Activated T-cell treated with anti-CD3 and anti-CD28 coated beads for 24 hours (primary cell): ENCODE data around the gene FBN1.

Experiments
- DNase-seq: peaks from one replicate; pipeline ENCODE4 v3.0.0-alpha.2; 2020; ENCODE audit warnings: low read depth

FBN1 gene

DNA sequence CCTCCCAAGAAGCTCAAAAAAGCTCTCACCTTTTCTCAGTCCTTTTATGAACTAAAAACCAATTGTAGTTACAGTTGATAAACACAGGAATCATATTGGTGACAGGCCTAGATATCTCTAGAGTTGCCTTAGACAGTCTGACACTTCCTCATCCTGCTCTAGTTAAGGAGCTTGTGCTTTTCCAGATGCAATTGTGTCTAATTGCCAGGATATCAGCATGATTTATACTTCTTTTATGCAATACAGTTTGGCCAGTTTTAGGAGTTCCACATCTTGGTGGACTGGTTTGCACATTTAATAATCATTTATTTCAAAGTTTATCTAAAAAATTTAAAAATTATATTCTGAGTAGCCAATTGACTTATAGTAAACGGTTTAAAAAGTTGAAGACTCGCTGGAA is 218.6 kb downstream of the FBN1 start:
- no peak for DNase-seq

DNA sequence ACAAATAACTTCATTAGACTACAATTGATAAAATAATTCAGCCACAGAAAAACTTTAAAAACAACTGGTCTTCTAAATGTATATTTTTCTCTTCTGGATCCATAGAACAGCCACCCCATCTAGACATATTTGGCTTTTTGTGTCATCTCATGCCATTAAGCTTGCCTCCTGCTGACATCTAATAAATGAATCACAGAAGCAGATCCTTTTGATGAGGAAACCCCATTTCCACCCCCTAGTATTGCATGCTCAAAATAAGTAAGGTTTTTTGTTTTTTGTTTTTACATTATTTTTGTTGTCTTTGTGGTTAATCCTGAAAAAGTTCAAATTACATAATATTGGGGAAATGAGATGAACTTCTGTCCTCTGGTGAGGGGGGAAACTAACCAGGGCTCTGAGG is 219.5 kb downstream of the FBN1 start:
- DNase-seq = no peak

DNA sequence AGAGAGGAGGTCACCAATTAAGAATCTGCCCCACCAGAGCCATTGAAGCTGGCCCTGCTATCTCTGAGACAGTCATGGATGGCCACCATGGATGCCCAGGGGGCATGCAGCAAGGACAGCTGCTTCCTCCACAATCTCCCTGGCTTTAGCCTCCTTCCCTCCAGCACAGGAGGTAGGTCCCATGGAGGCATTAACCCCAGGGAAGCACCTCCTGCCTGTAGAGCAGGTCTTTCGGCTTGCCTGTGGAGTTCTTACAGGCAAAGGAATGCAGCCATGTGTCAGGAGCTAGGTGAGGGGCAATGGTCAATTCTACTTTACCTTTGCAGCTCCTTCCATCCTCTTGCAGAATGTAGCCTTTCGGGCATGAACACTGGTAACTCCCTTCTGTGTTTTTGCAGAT is 220.5 kb downstream of the FBN1 start:
- DNase-seq = no peak

DNA sequence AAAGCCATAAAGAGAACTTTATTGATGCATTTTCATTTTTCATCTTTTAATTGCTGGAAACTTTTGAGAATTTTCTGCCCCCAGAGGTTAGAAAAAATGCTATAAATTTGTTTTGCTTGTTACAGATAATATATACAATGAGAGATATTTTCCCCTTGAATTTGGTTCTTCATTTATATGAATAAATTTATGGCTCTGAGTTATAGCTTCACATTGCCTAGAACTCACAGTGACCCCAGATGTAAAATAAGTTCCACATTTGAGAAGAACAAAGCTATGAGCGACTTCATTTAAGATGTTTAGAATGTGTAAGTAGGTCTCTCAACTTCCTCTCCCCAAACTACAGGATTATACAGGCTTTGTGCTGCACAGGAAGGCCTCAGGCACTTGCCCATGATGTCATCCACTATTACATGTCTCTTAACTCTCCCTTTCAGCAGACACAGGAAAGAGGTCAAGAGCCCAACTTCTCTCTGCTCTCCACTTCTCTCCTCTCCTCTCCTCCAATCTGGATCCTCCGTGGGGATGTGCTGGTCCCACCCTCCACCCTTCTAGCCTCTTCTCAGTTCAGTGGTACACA is 221.5 kb downstream of the FBN1 start:
- DNase-seq = no peak

DNA sequence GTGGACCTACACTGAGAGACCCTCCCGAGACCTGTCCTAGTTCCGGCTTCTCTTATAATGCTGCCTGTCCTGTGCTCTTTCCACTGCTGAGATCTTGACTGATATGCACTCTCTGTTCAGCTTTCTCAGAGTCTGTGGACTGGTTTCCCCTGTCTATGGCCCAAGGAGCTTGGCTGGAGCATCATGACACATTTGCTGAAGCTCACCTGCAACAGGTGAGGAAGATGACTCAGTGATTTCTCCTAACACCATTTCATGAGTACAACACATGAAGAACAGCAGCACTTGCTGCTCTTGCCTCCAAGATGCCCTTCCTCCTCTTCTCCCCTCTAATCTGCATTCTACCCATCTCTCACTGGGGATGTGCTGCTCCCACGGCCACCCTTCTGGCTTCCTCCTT is 222.2 kb downstream of the FBN1 start:
- DNase-seq = no peak

DNA sequence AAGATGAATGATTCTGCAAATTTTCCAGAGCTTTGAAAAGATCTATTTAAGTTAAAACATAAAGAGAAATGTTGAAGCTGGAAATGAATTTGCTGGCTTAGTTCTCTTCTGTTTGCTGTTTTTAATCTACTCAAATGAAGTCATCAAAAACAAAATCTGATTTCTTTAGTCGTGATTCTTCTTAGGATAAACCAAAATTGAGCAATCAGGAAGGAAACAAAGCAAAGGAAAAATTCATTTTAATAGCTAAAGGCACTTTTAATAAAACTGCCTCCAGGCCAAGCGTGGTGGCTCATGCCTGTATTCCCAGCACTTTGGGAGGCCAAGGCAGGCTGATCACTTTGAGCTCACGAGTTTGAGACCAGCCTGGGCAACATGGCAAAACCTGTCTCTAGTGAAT is 223.1 kb downstream of the FBN1 start:
- no peak for DNase-seq

DNA sequence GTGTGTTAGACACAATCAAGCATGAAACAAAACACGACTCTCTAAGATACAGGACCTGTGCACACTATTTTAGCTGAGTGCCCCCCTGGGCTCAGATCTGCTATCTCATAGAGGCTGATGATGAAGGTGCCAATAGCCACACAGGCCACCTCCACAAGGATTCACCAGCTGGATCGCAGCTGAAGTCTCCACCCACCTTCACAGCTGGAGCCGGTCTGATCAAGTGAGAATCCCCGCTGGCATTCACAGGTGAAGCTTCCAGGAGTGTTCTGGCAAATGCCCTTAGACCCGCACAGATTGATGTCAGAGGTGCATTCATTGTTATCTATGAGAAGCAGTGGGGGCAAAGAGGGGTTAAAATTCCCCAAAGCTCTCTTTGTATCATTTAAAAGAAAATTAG is 224.1 kb downstream of the FBN1 start:
- no peak for DNase-seq

DNA sequence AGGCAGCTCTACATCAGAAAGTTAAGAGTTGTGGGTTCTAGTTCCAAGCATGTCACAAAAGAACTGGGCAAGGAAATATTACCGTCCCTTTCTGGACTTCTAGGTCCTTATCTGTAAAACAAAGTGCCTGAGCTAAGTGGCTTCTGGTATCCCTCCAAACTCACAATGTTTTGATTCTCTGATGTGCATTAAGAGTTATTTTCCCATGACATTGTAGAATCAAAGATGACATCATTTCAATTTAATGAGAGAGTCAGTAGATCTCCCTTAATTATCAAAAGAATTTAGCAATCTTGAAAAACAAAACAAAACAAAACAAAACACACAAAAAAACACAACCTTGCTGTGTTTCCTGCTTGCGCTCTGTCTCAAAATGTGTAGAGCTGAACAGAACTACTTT is 225.6 kb downstream of the FBN1 start:
- no peak for DNase-seq

DNA sequence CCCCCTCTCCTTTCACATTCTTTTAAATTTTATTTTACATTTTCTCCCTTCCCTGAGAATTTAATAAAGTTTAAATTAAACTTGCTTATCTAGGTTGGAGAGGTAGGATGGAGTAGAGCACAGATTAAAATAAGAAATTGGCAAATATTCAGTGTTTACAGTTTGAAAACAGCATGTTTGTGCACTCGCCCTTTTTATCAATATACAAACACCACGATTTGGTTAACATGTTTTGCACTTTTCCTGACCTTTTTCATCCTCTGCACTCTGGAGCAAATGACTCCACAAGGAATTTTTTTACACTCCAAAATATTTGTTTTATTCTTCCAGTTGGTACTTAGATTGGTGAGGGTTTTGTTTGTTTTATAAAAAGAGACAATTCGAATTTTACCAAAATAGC is 227.2 kb downstream of the FBN1 start:
- no peak for DNase-seq

DNA sequence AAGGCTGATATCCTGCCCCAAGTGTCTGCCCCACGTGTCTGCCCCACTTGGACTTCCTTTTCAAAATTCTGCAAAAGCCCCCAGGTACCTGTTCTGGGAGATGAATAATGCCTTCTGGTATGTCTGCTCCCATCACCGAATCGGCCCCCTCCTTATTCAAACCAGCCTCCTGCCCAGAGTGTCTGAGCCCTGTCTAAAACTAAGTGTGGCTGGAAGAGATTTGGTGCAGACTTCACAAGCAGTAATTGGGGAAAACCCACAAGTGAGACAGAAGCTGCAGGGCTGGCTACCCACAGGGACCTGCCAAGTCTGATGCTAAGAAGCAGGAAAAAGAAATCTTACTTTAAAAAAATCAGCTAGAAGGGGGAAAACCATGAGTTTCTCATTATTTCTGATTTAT is 229.2 kb downstream of the FBN1 start:
- no peak for DNase-seq

DNA sequence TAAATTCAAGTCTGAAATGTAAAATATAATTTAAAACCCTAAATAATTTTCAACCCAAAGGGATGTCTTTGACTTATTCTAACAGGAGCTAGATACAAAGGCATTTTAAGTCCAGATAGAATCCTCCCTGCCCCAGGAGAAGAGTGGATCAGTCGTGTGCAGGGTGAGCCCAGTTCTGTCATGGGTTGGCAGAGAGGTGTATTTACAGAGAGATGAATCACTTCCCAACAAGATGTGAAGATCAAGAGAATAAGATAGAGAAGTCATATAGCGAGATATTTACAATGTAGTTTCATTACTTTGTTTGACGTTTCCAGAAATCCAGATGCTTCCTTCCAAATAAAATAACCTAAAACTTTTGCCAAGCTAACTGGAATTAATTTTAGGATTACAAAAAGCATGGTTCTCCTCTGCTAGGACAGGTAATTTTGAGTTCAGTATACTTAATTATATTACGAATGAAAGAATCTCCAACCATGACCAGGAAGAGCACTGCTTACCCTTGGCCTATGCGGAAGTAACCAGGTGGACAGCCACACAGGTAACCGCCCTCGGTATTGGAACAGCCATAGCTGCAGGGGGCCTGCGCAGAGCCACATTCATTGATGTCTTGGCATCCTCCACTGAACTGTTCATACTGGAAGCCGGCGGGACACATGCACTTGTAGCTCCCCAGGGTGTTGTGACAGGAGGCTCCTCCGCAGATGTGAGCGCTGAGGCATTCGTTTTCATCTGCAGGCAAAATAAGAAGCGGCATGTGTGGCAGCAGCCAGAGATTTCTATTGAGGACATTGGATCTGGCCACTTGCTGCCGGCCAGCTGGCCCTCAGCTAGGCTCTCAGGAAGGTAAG is 230.2 kb downstream of the FBN1 start:
- DNase-seq = no peak

DNA sequence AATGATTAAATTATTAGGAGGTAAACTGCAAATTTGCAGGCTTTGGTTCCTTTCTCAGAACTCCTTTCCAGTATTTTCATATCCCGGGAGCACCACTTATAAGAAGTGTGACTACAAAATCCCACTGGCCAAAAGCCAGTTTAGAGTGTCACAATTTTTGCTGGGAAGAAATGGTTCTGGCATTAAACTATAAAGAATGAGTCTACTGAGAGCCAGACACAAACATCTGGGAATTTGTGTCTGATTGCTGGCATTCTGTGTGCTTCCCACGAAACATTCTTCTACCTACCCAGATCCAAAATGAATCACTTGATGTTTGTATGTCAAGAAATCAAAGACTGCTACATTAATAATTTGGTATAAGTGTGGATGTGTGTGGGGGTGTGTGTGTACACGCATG is 231.5 kb downstream of the FBN1 start:
- no peak for DNase-seq

DNA sequence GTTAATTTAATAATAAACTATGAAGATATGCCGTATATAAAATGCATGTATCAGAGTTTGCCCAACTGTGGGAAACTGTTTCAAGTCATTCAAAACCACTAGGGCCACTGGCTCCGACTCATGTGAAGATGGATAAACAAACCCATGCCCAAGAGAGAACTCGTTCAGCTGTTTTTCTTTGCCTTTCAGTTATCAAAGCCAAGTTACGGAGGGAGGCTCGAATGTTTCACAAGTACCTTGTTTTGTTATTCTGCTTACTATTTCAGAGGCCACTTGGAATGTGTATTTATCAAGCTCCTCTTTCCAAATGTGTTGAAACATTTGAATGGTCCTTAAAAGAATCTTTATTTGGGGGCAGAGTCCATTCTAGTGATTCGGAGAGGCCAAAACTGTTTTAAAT is 232.2 kb downstream of the FBN1 start:
- no peak for DNase-seq

DNA sequence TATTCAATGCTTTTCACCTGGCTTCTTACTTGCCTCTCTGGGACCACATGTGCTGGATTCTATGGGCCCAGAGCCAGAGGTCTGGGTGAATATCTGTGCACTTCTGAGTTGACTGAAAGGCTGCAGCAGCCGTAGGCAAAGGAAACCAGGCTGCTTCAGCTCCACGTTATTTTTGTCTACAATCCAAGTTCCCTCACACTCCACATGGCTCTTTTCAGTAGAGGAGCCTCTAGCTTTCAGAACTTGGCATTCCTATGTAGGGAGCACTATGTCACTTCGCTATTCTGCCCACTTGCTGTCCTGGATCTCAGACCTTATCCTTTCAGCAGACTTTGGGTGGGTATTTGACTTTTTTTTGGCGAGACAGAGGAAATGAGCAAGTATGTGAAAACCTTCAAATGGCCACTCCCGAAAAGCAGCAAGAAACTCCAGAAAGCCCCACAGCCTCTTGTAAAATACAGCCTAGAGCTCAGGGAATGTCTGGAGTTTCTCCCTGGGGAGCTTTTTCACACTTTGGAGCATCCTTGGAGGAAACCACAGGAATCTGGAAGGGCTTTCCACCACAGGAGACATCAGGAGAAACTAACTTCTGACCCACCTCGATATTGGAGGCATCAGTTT is 233.4 kb downstream of the FBN1 start:
- no peak for DNase-seq

DNA sequence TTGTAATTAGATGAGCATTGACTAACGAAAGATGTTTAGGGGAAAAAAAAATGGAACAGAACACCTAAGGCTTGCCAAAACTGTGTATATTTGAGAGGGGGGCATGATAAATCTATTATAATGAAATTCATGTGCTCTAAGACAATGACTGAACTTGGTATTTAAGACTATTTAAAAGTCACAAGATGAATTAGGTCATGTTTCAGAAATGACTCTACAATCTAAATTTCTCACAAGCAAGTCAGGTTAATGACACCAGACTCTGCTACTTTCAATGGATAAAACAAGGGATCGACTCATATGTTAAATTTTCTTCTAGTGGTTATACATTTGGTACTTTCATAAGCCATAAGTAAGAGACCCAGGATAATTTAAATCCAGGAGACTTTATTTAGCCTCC is 235.9 kb downstream of the FBN1 start:
- no peak for DNase-seq

DNA sequence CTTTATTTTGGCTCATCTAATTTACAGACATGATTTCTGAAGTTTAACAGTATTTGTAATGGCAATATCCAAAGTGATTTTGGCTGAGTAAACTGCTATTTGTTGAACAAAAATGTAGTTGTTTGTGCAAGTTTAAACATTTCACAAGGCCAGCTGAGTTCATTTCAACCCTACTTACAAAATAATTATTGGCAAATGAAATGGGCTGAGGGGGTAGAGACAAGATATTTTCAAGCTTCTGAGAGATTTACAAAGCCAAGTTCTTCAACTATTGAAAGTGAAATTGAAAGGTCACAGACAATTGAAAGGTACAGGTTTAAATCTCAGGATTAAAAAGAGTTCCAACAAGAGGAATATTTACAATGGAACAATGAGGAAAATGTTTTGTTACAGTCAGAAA is 237.2 kb downstream of the FBN1 start:
- DNase-seq = no peak

DNA sequence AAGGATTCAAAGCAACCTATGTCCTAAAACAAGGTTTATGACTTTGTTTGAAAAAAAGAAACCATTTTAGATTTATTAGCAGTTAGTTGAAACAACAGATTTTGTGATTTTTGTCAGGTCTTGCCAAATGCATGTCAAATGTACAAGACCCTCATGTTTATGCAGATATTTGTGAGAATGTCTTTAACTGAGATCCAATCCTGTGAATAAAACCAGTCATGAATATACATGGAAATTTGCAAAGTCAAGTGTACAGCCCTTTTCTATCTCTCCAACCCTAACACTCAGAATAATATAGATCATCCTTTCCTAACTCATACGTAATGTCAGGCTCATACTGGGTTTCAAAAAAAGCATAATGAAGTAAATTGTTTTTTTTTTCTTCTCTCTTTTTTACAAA is 237.9 kb downstream of the FBN1 start:
- DNase-seq = no peak

DNA sequence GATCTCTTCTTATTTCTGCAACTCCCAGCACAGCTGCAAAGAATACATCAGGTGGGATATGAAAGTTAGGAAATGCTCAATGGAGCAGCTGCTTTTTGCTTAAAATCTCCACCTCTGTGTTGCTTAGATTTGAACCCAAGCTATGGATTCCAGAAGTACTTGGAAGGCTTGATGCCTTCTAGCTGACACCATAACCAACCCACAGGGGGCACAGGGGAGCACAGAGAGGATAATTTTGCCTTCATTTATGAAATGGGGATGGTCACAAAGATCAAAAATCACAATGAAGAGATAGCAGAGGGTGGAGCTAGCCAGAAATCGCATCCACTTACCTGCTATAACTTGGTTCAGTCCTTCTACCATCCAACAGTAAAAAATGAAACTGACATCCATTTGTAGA is 238.6 kb downstream of the FBN1 start:
- no peak for DNase-seq

DNA sequence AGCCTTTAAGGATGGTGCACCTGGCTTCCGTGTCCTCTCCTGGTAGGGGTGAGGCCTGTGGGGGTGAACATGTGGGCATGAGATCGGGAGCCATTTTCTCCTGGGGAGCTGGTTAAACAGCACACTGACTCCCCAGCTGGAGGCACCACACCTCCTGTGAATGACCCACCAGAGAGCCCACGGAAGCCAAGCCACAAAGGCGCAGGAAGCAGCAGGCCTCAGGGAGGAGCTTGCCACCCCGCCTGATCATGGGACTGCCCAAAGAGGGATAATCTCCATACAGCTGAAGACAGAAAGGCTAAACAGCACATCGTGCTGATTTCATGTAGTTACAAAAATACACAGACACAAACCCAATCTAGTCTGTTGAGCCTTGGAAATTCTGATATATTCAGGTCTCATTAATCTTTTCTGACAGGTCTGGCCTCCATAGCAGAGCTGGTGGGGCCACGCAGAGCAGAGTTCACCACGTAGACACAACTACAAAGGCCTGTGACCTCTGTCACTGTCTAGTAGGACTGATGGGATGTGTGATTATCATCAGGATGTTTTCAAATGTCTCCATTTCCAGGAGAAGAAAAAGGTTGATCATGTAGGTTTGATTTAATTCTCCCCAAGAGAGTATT is 239.1 kb downstream of the FBN1 start:
- DNase-seq = no peak

DNA sequence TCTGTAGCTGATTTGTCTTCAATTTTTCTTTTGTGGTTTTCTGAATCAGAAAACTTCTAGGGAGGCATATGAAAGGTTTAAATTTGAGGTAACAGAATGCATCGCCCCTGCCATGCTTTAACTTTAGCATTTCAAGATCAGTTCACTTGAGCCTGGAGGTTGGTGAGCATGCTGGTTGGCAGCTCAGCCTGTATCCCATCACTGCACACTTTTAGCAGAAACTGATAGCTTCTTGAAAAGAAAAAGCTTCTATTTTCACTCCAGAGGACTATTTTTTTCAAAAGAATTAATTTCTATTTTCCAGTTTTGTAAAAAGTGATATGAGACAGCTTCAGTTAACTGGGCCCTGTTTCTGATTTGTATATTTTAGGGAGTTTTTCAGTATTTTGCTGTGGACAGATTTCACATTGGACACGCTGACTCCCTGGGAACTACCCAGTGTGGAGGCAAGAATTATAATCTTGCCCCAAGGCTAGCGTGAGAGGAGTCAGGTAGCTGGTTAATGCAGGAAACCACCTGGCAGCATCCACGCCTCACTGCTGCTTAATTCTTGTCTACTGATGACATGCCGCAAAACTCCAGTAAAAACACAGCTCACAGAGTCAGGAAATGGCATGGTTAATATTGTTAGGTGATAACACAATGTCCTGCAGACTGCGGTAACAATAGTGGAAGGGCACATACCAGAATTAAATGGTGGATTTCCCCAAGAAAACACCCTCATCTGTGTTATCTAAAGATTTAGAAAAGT is 242.9 kb downstream of the FBN1 start:
- no peak for DNase-seq

DNA sequence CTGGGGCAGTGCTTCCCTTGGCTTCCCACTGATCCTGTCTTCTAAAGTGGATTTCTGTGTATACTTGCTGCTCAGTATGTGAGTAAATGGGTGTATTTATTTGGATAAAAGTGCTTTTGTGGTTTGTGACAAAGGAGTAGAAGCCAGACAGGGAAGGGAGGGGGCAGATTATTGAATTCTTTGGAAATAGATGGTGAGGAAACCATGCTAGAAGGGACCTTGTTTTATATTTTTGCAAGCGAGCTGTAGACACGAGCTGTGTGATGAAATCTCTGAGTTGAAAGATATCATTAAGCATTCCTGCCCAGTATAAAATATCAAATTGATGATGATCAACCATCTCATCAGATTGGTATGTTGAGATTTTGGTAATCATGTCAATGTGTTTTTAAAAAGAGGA is 245.4 kb downstream of the FBN1 start:
- no peak for DNase-seq

DNA sequence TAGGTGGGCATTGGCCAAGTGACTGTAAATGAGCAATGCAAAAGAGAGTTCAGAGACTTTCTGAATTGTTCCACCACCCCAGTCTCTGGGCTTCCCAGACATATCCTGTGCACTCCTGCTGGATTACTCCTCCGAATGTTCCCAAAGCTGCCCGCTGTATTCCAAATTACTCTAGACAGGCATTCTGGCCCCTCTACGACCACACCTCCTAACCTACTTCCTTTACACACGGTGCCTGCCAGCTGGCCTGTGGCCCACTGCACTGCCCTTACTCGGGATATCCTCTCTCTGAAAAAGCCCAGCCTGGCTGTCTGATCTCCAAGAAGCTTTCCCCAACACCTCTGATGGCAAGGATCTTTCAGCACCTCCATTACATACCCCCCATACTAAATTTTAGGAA is 247.7 kb downstream of the FBN1 start:
- no peak for DNase-seq
